SK-N-SH (cell line): ENCODE results near the gene PCSK7. TPM values are rescaled to one million over a fixed set of nuclear protein-coding genes. Genes with fewer than 3 reads are reported as not detected.
A peak's percentile ranks its signal among the peaks of the same experiment; 100 is the strongest.

Source experiments
- CTCF ChIA-PET: fragments of 300-600, 350-600 bp; formaldehyde crosslinking; extraction: SDS; loops from one replicate; lab custom pipeline; 2021; lab: Yijun Ruan, JAX
- POLR2A ChIA-PET: fragments of 350-600 bp; sonication (Branson Sonifier 250); formaldehyde crosslinking; extraction: SDS; loops from one replicate; lab custom pipeline; 2020; ENCODE audit warnings: antibody characterized with exemption, inconsistent platforms; lab: Yijun Ruan, JAX
- DNase-seq: peaks from one replicate; pipeline ENCODE4 v3.0.0; 2012
- H2AFZ ChIP-seq: fragments of 200-600 bp; sonication (generic); 2 replicates; pipeline ENCODE4 v1.8.1; 2016; ENCODE audit warnings: antibody characterized with exemption, mild to moderate bottlenecking, low read depth
- H3F3A ChIP-seq: fragments of 200-600 bp; sonication (generic); replicated peaks from 2 replicates; pipeline ENCODE3; 2016; ENCODE audit warnings: antibody characterized with exemption, mild to moderate bottlenecking; ENCODE audit not compliant: insufficient read depth
- H3K27ac ChIP-seq, 2 experiments: fragments of 200-500 bp in 1 of 2; fragments of 200-600 bp in 1 of 2; sonication (Bioruptor generic) in 1 of 2; sonication (generic), shearing (Covaris generic) in 1 of 2; 2 replicates each; pipeline versions ENCODE4 v1.5.1 to v1.6.1; 2014 to 2016; ENCODE audit warnings: low read depth in 2 of 2, inconsistent platforms in 1 of 2, low read length in 1 of 2, mild to moderate bottlenecking in 1 of 2, mixed read lengths in 1 of 2
- H3K27me3 ChIP-seq: fragments of 200-600 bp; sonication (generic), shearing (Covaris generic); 2 replicates; pipeline ENCODE4 v1.6.1; 2016; ENCODE audit warnings: mixed run types; ENCODE audit not compliant: insufficient read depth
- H3K36me3 ChIP-seq, 2 experiments: fragments of 200-500 bp in 1 of 2; fragments of 200-600 bp in 1 of 2; sonication (Bioruptor generic) in 1 of 2; sonication (generic) in 1 of 2; replicated peaks in 1 of 2; 2 replicates each; pipeline versions ENCODE3 to v1.5.1; 2014 to 2016; ENCODE audit warnings: low read length in 1 of 2, mild to moderate bottlenecking in 1 of 2; ENCODE audit not compliant: insufficient read depth in 2 of 2, control insufficient read depth in 1 of 2
- H3K4me1 ChIP-seq, 2 experiments: fragments of 200-500 bp in 1 of 2; fragments of 200-600 bp in 1 of 2; sonication (Bioruptor generic) in 1 of 2; sonication (generic), shearing (Covaris generic) in 1 of 2; 2 replicates each; pipeline versions ENCODE4 v1.5.1 to v1.6.1; 2014 to 2016; ENCODE audit warnings: low read depth in 1 of 2, low read length in 1 of 2, mixed run types in 1 of 2; ENCODE audit not compliant: insufficient read depth in 2 of 2, control insufficient read depth in 1 of 2
- H3K4me2 ChIP-seq: fragments of 200-600 bp; sonication (generic), shearing (Covaris generic); 2 replicates; pipeline ENCODE4 v1.6.1; 2017; ENCODE audit warnings: mixed run types
- H3K4me3 ChIP-seq, 2 experiments: fragments of 200-500 bp in 1 of 2; fragments of 200-600 bp in 1 of 2; sonication (Bioruptor generic) in 1 of 2; sonication (generic), shearing (Covaris generic) in 1 of 2; 2 replicates each; pipeline versions ENCODE4 v1.5.1 to v1.8.1; 2014 to 2016; ENCODE audit warnings: low read depth in 2 of 2, inconsistent platforms in 1 of 2, low read length in 1 of 2, mild to moderate bottlenecking in 1 of 2, mixed read lengths in 1 of 2, moderate library complexity in 1 of 2
- H3K79me2 ChIP-seq: fragments of 200-600 bp; sonication (generic); 2 replicates; pipeline ENCODE4 v1.8.1; 2017; ENCODE audit warnings: mild to moderate bottlenecking; ENCODE audit not compliant: insufficient read depth
- H3K9ac ChIP-seq: fragments of 200-600 bp; sonication (generic); 2 replicates; pipeline ENCODE4 v1.6.1; 2017; ENCODE audit warnings: mixed run types
- H3K9me2 ChIP-seq: fragments of 200-600 bp; sonication (generic); 2 replicates; pipeline ENCODE4 v1.6.1; 2017; ENCODE audit warnings: mixed run types
- H3K9me3 ChIP-seq: fragments of 200-600 bp; sonication (generic); 2 replicates; pipeline ENCODE4 v1.6.1; 2017; ENCODE audit warnings: mixed run types, mild to moderate bottlenecking, moderate library complexity
- H4K20me1 ChIP-seq: fragments of 200-600 bp; sonication (generic); 2 replicates; pipeline ENCODE4 v1.6.1; 2017; ENCODE audit warnings: mild to moderate bottlenecking, mixed run types; ENCODE audit not compliant: insufficient read depth
- FOXM1 ChIP-seq: IDR thresholded peaks from 2 replicates; pipeline ENCODE4 v1.4.0; 2012; ENCODE audit warnings: low read depth, mild to moderate bottlenecking
- MXI1 ChIP-seq: IDR thresholded peaks from 2 replicates; pipeline ENCODE4 v1.6.1; 2012; ENCODE audit warnings: mild to moderate bottlenecking, low read depth, low read length, improper control_type of control experiment
- NFIC ChIP-seq: IDR thresholded peaks from 2 replicates; pipeline ENCODE4 v1.4.0; 2012; ENCODE audit warnings: borderline replicate concordance
- RCOR1 ChIP-seq: fragments of 150-350 bp; IDR thresholded peaks from 2 replicates; pipeline ENCODE4 v1.6.1; 2017; ENCODE audit warnings: antibody characterized with exemption, low read length
- TEAD4 ChIP-seq: IDR thresholded peaks from 2 replicates; pipeline ENCODE4 v1.4.0; 2012; ENCODE audit warnings: mild to moderate bottlenecking, borderline replicate concordance; ENCODE audit not compliant: insufficient read depth
- whole genome bisulfite sequencing: methylation state at CpG from one replicate; pipeline ENCODE4 v1.1.6; 2017; ENCODE audit warnings: low lambda C conversion rate; 5-methylcytosine and 5-hydroxymethylcytosine counted together
- polyA plus RNA-seq, 3 experiments: library from polyadenylated mRNA; depleted of rRNA; stranded (reverse); fragments of >200 nt; gene quantifications; 2 replicates each; pipeline ENCODE4 v1.2.3, GENCODE V29; 2012
- TF ChIP-seq, protein P1 (sequence below): IDR thresholded peaks from 2 replicates; pipeline ENCODE4 v1.4.0; 2012; ENCODE audit warnings: low read depth
- TF ChIP-seq, protein P2 (sequence below): IDR thresholded peaks from 2 replicates; pipeline ENCODE4 v1.4.0; 2012; ENCODE audit warnings: low read depth, borderline replicate concordance

PCSK7 gene
- polyA plus RNA-seq, 1 of the 3 experiments (the other 2 are of a cell fraction) = 49.7 TPM

DNA sequence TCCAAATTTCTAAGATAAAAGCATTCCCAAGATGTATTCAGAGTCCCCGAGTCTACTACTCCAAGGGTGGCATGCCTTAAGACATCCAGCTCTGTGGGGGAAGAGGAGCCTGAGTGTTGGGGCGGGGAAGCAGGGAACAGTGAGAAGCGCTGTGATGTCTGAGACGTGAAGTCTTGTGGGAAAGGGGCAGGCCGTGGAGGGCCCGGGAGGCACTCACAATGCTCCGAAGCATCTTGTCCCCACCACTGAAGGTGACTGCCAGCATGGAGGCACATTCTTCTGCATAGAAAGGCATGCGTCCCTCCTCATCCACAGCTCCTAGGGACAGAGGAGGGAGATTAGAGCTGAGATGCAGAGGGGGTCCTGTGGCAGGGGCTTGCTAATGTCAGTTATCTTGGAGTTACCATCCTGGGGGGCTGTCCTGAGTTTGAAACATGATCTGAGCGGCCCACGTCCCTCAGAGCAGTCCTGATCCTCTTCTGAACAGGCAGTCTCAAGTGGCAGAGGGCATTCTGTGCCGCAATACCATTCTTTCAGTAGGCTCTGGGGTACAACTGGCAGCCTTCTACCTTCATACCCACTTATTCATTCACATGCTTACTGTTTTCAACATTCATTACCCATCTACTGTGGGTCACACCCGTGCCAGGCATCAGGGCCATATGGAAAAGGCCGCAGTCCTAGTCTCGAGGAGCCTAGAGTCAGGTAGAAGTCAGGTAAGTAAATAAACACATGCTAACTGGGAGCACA lies 8.7 kb downstream of the PCSK7 start:
- Histone ChIP-seq H3F3A (peaks cover 13% of the 10 kb centered on the region), H2AFZ (no peak overlapping the region), H3K9ac (no peak overlapping the region), H3K4me1 (peaks cover 2 to 11% of the 10 kb centered on the region in 2 experiments; a peak in 2 of 4 replicates), H3K27ac (no peak overlapping the region), H3K27me3 (no peaks in the 10 kb centered on the region), H3K9me3 (no peaks in the 10 kb centered on the region), H3K4me3 (no peak overlapping the region), H3K9me2 (no peaks in the 10 kb centered on the region), H3K4me2 (no peak overlapping the region), H3K79me2 (no peaks in the 10 kb centered on the region), H4K20me1 (no peaks in the 10 kb centered on the region), H3K36me3 (peaks cover 25 to 72% of the 10 kb centered on the region in 2 experiments)
- TF ChIP-seq, protein P1, sequence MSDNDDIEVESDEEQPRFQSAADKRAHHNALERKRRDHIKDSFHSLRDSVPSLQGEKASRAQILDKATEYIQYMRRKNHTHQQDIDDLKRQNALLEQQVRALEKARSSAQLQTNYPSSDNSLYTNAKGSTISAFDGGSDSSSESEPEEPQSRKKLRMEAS = no peak
- no peak for TF ChIP-seq TEAD4
- TF ChIP-seq RCOR1 = no peak
- no peak for TF ChIP-seq MXI1
- TF ChIP-seq NFIC = no peak
- TF ChIP-seq, protein P2, sequence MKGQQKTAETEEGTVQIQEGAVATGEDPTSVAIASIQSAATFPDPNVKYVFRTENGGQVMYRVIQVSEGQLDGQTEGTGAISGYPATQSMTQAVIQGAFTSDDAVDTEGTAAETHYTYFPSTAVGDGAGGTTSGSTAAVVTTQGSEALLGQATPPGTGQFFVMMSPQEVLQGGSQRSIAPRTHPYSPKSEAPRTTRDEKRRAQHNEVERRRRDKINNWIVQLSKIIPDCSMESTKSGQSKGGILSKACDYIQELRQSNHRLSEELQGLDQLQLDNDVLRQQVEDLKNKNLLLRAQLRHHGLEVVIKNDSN = no peak
- TF ChIP-seq FOXM1 = no peak
- no peak for DNase-seq
- CTCF ChIA-PET = no interaction called here
- POLR2A ChIA-PET = interaction anchor here (1.3 kb wide), 1 partner anchor 8 kb away, joined by 4 read pairs; the partner anchor contains the start of gene PCSK7
- WGBS = 97% methylated on average over 14 of the region's 14 CpGs

DNA sequence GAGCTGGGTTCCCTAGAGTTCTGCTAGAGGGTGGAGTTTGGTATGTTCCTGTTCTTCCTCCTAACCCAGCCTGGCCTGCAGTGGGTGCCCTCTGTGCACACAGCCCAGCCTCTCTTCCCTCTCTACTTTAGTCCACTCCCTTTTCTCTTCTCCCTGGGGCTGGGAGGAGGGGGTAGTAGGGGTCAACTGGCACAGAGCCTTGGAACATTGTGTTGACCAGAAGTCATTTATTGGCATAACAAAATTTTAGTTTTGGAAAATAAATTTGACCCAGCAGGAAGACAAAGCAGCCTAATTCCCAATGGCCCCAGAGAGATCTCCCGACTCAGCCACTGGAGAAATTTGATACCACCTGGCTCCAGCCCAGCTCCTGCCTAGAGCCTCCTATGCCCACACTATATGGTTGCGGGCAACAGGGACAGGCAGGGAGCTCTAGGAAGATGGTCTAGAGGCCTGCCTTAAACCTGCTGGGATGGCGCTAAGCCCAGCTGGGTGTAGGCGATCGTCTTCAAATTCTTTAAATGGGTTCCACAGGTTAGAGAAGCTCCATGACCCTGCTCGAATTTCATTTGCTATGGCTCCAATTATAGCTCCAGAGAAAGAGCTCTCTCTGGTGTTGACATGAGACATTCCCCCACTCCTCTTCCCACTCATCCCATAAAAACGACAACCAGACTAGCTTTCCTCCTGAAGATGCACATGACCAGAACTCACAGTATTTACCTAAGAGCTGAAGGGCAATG lies 9.9 kb downstream of the PCSK7 start:
- 51% methylated on average over 5 of the region's 7 CpGs for WGBS
- H3K4me2 ChIP-seq = no peak overlapping the region
- CTCF ChIA-PET = interaction anchor here (0.7 to 2.8 kb wide), 2 partner anchors 10 to 115 kb away, joined by 3 to 21 read pairs; partner anchors contain the start of genes PCSK7 and RNF214
- H3F3A ChIP-seq = peaks cover 8% of the 10 kb centered on the region
- POLR2A ChIA-PET = interaction anchor here (0.6 to 1.3 kb wide), 3 partner anchors 10 to 596 kb away, joined by 3 to 4 read pairs (median 4); partner anchors contain the start of gene PCSK7
- no peaks in the 10 kb centered on the region for H3K79me2 ChIP-seq
- H3K4me3 ChIP-seq = no peak overlapping the region
- peaks cover 31 to 72% of the 10 kb centered on the region in 2 experiments for H3K36me3 ChIP-seq
- no peak for DNase-seq
- H3K9me2 ChIP-seq = no peaks in the 10 kb centered on the region
- H3K27ac ChIP-seq = 0 out of 4 replicates have a peak overlapping the region, but pooled peaks of 1 of the 2 experiments have one; percentile 48
- no peaks in the 10 kb centered on the region for H4K20me1 ChIP-seq
- TF ChIP-seq NFIC = peak; percentile 58
- no peak for TF ChIP-seq RCOR1
- no peaks in the 10 kb centered on the region for H3K9me3 ChIP-seq
- no peak overlapping the region for H2AFZ ChIP-seq
- H3K4me1 ChIP-seq = peaks cover 2 to 11% of the 10 kb centered on the region in 2 experiments; a peak in 2 of 4 replicates
- no peaks in the 10 kb centered on the region for H3K27me3 ChIP-seq
- no peak overlapping the region for H3K9ac ChIP-seq
